Islet of Langerhans (tissue), 1 donor: ENCODE results near the gene SNX33.
"Not testable (repeated sequence)": the region's sequence is repeated elsewhere in the genome, so short reads cannot be mapped to it uniquely, and the experiment has no call there.

Source experiments
- FAIRE-seq: peaks from one replicate; lab custom pipeline; 2011; peaks lifted over from hg19 to GRCh38; lab: Jason Lieb, UNC

The SNX33 gene

DNA sequence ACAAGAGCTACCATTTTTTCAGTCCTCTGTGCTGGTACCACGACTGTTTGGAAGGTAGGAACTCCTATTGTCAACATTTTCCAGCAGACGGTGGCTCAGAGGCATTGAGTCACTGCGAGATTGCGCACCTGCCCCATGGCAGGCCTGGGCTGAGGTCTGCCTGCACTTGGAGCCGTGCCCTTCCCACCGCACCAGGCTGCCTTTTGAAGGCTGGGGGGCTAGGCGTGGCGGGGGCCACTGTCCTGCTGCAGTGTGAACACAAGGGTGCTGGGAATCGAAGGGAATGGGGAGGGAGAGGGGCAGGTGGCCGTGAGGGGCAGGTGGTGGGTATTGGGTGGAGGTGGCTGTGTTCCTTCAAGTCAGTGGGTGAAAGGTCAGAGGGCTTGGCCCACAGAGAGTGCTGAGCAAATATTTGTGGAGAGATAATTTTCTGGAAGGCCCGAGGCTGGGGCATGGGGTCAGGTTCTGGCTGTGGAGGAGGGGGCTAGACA is 16.3 kb downstream of the SNX33 start:
- no peak for FAIRE-seq

DNA sequence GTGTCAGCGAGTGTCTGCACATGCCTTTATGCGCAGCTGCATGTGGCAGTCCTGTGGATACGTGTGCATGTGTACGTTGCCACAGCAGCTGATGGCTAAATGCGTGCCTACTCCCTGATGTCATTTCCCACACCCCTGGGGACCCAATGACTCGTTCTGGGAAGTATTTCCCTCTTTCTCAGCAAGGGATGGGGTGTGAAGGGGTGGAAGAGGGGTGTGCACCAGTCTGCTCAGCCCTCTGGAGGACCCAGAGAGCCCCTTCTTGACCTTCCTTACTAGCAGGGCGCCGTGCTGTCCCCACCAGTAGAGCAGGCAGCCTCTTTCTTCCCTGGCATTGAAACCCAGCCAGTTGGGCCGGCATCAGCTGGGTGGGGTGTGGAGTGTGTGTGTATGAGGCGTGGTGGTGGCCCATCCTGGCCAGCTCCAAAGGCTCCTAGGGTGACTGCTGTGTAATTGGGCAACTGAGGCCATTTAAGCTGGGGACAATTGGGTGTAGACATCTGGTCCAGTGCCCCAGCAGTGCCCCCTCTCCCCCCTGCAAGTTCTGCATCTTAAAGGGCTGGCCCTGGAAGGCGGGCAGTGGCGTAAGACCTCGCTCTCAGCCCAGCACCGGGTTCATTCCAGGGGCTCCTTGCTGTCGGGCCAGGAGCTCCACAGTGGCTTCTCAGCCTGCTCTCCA is 19.2 kb downstream of the SNX33 start:
- no peak for FAIRE-seq

DNA sequence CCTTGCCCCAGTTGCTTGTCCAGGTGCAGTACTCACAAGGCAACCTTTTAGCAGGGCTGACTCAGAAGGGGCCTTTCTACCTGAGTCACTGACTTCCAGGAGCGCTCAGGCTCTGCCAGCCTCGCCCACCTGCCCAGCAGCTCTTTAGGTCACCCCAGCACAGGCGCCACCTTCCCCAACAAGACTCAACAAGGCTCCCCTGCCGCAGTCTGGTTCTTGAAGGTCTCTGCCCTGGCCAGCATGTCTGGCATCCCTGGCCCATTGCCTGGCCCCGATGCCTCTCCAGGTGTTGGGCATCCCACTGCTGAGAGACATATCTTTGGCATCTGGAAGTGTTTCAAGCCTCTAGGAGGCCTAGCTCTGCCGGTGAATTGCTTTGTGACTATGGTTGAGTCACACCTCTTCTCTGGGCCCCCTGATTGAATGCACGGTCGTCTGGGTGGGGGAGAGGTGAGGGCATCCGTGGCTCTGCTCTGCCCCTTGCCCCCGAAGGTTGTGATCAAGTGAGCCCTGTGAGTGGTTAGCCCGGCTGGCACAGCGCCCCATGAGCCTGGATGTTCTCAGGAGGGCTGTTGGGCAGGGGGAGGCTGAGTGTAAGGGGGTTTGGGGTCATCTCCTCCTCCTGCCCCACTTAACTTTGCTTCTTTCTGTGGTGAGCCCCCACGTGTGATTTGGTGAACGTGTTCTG is 21.6 kb downstream of the SNX33 start:
- FAIRE-seq: no peak

DNA sequence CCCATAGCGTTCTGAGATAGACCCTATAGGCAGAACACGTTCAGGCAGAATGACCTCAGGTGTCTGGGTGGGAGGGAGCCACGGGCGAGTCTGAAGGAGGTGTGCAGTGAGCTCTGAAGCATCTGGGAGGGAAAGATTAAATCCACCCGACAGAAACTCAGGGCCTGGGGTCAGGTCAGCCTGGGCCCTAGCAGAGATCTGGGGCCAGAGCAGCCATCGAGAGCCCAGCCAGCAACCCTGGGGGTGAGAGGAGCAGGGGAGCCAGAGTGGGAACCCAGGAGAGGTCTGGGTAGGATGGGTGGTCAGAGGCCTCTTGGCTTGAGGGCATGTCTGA is 22.1 kb downstream of the SNX33 start:
- no peak for FAIRE-seq

DNA sequence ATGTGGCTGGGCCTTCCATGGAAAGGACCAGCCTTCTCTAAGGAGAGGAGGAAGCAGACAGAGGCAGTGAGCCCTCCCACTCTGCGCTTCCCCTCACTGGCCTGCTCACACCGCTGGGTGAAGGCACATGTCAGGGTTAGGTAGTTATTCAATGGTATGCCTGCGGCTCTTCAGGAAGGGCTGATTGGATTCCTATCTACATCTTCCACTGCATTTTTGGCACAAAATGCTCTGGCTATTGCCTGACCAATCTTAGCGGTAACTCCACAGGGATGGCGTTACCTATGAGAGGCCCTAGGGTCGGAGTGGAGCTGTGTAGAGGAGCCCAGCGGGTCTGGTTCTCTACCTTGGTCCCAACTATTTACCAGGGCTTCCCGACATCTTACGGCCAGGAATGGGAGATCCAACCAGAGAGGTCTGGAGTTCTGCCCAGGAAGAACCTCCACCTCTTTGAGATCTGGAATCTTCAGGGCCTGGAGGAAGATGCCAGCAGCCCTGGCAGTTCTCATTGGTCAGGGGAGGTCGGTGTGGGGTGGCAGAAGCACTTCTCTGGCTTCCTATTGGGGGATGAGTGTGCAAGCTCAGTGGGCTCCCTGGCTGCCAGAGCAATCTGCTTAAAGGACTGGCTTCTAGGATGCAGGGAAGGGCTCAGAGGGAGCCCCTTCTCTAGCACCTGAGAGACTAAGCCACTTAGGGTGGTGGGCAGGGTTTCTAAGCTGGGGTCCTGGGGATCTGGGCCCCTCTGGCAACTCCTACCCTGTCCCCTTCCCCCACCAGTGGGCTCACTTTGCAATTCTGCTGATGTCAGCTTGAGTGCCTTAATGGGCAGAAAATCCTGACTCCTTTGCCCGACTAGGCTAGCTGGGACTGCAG is 24.3 kb downstream of the SNX33 start:
- no peak for FAIRE-seq

DNA sequence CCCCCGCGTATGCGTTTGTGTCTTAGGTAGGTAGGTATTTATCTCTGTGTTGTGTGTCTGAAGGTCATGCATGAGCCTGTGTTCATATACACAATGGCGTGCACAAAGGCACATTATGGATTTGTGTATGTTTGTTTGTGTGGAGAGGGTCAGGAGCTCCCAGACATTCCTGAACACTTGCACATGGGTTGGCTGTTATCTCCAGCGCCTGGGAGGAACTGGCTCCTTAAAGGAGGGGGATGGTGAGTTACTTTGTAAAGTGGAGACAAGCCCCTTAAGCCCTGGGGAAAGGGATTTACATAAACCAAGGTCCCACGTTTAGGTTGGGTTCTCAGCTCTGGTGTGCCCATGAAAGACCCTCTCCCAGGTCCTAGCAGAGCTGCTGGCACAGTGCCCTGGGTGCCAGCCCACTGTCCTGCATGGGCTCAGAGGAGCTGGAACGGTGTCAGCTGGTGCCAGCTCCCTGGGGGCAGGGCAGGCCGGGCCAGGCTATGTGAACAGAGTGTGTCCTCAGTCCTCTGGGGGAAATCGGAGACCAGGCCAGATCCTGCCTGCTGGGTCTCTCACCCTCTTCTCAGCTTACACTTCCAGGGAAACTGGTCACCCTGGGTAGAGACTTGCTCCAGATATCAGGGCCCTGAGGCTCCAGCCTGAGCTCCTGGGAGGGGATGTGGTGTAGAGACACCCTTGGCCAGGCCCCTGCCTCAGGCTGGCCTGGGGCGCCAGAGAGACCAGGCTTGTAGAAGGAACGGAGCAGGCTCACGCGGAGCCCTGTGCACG is 25.1 kb downstream of the SNX33 start:
- FAIRE-seq: no peak

DNA sequence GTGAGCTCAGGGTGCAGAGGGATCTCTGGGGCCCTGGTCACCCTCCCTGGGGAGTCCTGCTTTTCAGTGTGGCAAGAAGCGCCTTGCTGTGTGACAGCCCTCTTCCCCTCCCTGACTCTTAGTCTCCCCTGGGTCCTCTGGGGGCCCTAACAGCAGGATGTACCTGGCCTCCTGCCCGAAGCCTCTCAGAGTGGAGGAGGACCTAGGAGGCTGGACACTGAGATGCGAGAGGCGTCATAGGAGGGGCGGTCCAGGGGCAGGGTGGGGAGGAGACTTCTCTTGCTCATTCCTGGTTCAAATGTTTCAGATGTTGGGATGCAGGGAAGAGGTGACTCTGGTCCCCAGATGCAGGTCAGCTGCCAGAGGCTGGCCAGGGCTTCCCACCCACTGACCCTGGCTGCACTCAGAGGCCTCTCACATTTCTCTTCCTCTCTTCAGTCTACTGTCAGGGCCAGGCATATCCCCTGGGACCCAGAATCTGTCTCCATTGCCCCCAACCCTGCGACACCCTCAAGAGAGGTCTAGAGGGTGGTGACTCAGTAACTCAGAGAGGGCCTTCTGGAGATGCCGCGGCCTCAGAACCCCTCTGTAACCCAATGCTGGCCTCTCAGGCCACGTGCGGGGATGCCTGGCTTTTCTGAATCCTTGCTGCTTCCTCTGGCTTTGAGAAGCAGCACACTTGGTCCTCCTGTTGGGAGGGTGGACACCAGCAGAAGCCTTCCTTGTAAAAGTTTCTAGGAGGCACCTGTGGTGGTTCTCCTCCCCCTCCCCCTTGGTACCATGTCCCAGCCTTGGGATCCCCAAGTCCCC is 25.9 kb downstream of the SNX33 start:
- FAIRE-seq: no peak

DNA sequence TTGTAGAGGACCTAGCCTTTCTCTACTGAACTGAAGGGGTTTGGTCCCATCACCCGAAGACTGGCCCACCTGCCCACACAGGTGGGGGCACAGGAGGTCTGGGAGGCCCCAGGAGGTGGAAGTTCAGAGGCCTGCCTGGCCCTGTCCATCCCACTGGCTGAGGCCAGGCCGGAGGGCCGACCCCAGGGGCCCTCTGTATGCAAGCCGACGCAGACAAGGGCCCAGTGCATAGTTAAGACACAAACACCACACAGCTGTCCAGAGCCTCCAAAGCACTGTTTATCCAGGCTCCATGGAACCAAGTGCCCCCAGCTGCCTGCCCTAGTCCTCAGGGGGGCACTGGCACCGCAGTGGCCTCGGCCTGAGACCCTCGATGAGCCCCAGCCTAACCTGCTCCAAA is 26.7 kb downstream of the SNX33 start:
- no peak for FAIRE-seq

DNA sequence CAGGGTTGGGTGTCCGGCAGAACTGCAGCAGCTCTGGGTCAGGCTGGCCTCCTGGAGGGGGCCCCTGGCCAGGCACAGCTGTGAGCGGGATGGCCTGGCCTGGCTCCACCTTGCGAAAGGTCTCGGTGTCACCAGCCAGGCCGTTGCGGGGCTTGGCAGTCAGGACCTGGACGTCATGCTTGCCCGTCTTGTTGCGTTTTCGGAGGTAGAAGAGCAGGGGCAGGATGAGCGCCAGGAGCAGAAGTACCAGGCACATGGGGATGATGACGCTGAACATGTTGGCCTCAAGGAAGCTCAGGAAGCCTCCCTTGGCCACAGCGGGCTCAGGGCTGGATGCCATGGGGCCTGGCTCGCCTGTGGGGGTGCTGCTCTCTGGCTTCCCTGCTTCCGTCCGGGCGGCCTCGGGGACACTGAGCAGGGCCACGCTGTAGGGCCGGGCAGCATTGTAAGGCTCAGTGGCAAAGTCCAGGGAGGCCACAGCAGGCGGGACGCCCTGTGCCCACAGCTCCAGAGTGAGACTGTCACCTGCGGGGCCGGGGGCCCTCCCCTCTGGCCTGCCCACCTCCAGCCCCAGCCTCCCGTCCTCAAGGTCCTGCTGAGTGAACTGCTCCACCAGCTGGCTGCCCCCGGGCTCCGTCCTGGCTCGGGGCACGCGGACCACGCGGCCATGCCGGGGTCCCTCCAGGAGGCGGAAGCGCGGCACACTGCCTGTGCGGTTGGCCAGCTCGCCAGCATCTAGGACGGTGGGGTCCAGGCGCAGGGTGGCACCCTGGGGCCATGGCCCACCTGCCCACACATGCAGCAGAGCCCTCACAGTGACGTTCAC is 28.1 kb downstream of the SNX33 start:
- FAIRE-seq: no peak

DNA sequence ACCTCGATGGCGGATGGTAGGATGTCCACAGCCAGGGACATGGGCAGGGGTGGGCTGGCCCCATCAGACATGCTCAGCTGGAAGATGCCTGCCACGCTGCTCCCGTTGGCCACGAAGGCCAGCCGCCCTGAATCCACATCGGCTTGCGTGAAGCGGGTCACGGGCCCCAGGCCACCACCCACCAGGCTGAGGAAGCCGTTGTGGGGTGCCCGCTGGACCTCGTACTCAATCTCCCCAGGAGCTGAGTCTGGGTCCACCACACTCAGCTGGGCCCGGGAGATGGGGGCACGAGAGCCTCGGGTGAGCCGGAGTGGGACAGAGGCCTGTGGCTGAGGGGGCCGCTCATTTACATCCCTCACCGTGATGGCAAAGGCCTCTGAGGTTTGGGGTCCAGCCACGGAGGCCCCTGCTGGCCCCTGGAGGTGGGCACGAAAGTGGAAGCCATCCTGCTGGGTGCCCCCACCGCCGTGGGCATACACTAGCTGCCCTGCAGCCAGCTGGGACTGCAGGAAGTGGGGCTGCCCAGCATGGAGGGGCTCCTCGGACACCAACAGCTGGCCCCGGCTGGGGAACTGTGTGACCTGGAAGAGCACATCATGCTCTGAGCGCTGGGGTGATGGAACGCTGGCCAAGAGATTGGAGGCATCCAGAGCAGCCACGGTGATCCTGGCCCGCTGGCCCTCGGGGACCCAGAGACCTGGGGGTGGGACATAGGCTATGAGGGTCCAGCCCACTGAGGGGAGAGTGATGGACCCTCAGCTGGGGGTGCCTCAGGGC is 29.2 kb downstream of the SNX33 start:
- FAIRE-seq: no peak

DNA sequence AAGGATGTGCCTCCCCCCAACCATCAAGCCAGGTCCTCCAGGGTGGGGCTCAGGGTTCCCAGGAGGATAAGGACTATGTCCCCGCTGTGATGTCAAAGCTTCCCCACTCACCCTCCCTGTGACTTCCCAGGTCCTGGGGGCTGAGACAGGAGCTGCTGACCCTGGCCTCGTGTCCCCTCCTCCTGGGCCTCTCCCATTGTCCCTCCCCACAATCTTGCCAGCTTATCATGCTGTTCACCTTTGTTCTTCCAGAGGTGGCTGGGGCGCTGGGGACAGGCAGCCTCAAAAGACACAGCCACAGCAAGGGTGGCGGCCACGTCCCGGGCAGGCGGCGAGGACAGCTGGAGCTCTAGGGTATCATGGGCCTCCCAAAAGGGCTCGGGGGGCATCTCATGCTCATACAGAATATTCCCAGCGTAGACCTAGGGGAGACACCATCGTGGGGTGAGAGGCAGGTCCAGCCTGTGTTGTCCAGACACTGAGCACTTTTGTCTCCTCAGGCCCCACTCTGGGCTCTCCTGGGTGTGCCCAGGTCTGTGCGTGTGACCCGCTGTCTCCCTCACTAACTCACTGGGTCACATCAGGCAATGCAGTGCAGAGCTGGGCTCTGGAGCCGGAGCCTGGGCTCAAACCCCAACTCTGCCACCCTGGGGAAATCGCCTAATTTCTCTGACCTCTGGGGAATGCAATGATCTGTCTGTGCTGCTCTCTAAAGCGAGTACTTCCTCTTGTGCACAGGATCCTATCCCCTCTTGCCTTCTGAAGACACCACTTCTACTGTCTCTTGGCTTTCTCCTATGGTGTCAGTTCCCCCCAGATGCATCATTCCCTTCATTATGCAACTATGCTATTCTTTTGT is 30.0 kb downstream of the SNX33 start:
- no peak for FAIRE-seq

DNA sequence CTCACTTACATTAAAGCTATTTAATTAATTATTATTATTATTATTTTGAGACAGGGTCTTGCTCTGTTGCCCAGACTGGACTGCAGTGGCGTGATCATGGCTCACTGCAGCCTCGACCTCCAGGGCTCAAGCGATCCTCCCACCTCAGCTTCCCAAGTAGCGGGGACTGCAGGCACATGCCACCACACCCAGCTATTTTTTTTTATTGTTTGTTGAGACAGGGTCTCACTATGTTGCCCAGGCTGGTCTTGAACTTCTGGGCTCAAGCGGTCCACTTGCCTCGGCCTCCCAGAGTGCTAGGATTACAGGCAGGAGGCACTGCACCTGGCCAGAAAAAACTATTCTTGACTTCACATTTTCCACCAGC is 30.6 kb downstream of the SNX33 start:
- not testable (repeated sequence) for FAIRE-seq

DNA sequence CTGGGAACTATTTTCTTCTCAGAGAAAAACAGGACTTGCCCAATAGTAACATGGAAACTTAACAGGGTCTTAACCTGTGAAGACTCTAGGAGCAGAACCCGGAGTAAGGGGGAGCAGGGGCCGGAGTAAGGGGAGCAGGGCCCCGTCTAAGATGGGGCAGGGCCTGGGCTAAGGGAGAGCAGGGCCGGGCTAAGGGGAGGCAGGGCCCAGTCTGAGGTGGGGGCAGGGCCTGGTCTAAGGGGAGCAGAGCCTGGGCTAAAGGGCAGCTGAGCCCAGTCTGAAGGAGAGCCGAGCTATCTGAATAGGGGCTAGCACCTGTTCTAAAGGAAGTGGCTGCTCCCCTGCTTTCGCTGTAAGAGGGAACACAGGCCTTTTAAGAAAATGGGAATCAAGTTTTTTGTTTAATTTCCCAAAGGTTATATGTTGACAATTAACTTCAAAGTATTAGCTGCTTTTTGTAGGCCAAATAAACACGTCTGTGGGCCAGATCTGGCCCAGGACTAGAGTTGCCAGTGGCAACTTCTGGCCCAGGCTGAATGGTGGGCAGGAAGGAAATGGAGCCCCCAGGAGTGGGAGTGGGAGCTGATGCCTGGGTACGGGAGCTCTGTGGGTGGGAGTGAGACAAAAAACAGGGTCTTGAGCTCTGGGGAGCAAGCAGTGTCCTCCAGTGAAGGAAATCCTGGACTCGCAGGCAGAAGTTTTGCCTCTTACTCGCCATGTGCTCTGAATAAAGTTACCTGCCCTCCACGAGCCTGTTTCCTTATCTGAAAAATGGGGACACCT is 32.5 kb downstream of the SNX33 start:
- FAIRE-seq: no peak

DNA sequence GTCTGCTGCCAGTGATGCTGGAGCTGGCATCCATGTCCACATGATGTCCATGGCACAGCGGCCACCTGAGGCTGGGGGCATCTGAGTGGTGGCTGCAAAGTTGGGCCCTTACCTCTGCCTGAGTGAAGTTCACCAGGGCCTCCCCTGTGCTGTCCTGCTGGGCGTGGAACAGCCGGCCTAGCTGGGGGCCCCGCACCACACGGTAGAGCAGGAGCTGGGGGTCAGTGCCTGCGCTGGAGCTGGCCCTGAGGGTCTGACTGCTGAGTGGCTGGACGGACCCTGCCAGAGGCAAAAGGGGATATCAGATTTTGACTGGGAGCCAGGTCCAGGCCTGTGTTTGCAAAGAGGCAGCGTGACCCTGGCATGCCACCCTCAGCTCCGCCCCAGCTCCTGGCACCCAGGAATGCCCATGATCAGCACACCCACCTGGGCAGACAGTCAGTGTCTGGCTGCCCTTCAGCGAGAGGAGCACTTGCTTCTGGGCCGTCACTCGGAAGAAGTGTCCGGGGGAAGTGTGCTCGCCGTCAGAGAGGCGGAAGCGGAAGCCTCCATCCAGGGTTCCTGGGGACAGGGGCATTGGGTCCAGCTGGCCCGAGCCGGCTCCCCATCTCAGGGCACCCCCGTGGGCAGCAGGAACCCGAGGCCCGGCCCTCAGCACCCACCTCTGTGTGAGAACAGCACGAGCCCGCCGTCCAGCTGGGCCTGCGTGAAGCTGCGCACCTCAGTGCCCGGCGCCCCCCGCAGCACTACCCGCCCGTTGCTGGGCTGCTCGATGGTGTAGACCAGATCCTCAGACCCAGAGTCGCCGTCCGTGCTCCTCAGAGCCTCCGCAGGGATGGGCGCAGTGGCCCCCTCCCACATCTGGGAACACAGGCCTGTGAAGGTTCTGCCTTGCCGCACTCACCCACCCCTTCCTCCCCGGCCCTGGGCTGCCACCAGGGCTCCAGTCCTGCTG is 34.7 kb downstream of the SNX33 start:
- no peak for FAIRE-seq

DNA sequence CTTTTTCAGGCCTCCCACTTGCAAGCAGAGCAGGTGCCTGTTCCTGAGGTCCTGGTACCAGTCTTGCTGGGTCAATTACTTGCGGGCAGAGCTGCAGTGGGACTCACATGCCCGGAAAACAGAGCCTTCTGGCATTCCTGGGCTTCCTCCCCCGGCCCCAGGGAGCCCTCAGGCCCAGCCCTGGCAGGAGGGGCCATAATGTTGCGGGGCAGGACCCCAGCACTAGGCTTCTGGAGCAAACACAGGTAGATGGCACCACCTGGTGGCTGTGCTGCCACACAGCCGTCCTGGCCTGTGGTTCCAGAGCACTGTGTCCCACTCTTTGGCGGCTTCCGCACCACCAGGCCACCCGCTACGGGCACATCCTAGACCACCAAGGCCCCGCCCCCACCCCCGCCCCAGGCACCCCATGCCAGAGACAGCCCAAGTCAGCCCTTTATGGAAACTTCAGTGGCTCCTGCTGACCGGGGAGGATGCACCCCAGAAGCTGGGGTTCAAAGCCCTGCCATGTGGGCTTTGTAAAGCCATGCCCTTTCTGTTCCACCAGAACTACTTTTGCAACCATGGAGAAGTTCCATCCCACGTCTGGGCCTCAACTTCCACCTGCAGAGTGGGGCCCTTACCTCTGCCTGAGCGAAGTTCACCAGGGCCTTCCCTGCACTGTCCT is 36.1 kb downstream of the SNX33 start:
- not testable (repeated sequence) for FAIRE-seq

DNA sequence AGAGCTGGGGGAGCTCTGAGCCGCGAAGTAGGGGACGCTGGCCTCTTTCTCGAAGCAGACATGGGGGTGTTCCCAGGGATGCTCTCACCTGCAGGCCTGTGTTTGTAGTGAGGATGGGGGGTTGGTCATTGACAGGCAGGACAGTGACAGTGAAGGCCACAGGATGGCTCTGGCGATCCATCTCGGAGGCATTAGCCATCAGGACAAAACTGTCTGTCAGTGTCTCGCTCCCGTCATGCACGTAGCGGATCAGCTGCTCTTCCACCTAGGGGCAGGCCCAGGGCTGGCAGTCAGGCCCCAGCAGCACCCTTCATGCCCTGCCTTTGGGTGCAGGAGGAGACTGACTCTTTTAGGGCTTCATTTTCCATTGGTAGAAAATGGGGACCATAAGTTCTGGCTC is 36.9 kb downstream of the SNX33 start:
- no peak for FAIRE-seq
